ENCODE measurements around the gene LPAR4. TPM values are rescaled to one million over a fixed set of nuclear protein-coding genes. Genes with fewer than 3 reads are reported as not detected.
"Not testable (repeated sequence)": the region's sequence is repeated elsewhere in the genome, so short reads cannot be mapped to it uniquely, and the experiment has no call there.

LPAR4 gene
- total RNA-seq, 3 donors from 2014 or later: not detected

DNA sequence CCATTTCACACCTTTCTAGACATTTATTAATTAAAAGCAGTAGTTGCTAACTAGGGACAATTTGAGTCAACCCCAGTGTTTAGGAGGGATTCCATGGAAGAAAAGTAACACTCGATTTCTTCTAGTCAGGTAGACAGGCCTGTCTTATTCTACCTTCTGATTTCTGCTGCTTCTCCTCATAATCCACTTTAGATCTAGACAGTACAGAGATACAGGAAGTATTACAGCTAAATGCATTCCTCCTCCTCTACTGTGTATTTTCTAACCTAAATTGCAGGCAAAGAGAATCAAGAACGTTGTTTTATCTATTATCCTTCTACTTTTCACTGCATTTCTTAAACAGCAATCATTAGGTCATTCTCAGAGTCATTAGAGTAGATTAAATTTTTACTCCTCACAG lies 52.6 kb downstream of the LPAR4 start:
- Mint-ChIP-seq H3K4me1 (ENCODE audit: low read depth) (peaks cover 11% of the 10 kb centered on the region), H3K4me3 (no peak overlapping the region), H3K36me3 (ENCODE audit: insufficient read depth) (peaks cover 3% of the 10 kb centered on the region), H3K27me3 (ENCODE audit: low read depth) (no peaks in the 10 kb centered on the region), H3K9me3 (peaks cover 4% of the 10 kb centered on the region)
- DNase-seq (no peak), ATAC-seq (no peak)

DNA sequence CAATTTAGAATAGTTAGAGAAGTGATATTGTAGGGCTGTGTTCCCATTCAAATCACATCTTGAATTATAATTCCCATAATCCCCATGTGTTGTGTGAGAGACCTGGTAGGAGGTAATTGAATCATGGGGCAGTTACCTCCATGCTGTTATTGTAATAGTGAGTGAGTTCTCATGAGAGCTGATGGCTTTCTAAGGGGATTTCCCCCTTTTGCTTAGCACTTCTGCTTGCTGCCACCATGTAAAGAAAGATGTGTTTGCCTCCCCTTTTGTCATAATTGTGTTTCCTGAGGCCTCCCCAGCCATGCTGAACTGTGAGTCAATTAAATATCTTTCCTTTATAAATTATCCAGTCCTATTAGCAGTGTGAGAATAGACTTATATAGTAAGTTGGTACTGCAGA lies 53.2 kb downstream of the LPAR4 start:
- H3K9me3 Mint-ChIP-seq: peaks cover 4% of the 10 kb centered on the region
- peaks cover 3% of the 10 kb centered on the region for H3K36me3 Mint-ChIP-seq (ENCODE audit: insufficient read depth)
- peaks cover 11% of the 10 kb centered on the region for H3K4me1 Mint-ChIP-seq (ENCODE audit: low read depth)
- no peak overlapping the region for H3K4me3 Mint-ChIP-seq
- ATAC-seq: no peak
- DNase-seq: no peak
- no peaks in the 10 kb centered on the region for H3K27me3 Mint-ChIP-seq (ENCODE audit: low read depth)

- H3K27me3 Mint-ChIP-seq (ENCODE audit: low read depth): no peaks in the 10 kb centered on the region
- no peak for DNase-seq
- H3K9me3 Mint-ChIP-seq: peaks cover 4% of the 10 kb centered on the region
- peaks cover 11% of the 10 kb centered on the region for H3K4me1 Mint-ChIP-seq (ENCODE audit: low read depth)
- H3K36me3 Mint-ChIP-seq (ENCODE audit: insufficient read depth): peaks cover 3% of the 10 kb centered on the region
- no peak overlapping the region for H3K4me3 Mint-ChIP-seq
- no peak for ATAC-seq
These were observed 54.0 kb downstream of the LPAR4 start for GRCh38 chrX:78801522-78801921.

- not testable (repeated sequence) for ATAC-seq; DNase-seq; H3K9me3 Mint-ChIP-seq; H3K27me3 Mint-ChIP-seq (ENCODE audit: low read depth); H3K4me3 Mint-ChIP-seq; H3K36me3 Mint-ChIP-seq (ENCODE audit: insufficient read depth)
- H3K4me1 Mint-ChIP-seq (ENCODE audit: low read depth): peaks cover 11% of the 10 kb centered on the region
These were observed 55.0 kb downstream of the LPAR4 start for GRCh38 chrX:78802526-78802925.

Other genes with a start within 250 kb of the LPAR4 start
- not detected for gene RTL3, start 88.4 kb upstream of the LPAR4 start, total RNA-seq
- 10 to 100 TPM in 2 of 3 donors, 1 to 10 TPM in 1; 9.6 to 12.7 (median 12.7) TPM for gene P2RY10, start 197.7 kb downstream of the LPAR4 start, total RNA-seq